GM23248 (cell line): ENCODE data around the gene EVPL. TPM values are rescaled to one million over a fixed set of nuclear protein-coding genes. Genes with fewer than 3 reads are reported as not detected.

Experiments
- DNase-seq: peaks from one replicate; pipeline ENCODE4 v3.0.0-alpha.2; 2015
- H2AFZ ChIP-seq: fragments of 200-600 bp; sonication (generic); 2 replicates; pipeline ENCODE4 v1.6.1; 2016; ENCODE audit warnings: antibody characterized with exemption
- H3F3A ChIP-seq: fragments of 200-600 bp; sonication (generic); 2 replicates; pipeline ENCODE4 v1.6.1; 2016; ENCODE audit warnings: mild to moderate bottlenecking, antibody characterized with exemption, mixed run types; ENCODE audit not compliant: insufficient read depth
- H3K27ac ChIP-seq: fragments of 200-600 bp; sonication (generic); 2 replicates; pipeline ENCODE4 v1.5.1; 2016; ENCODE audit warnings: mild to moderate bottlenecking
- H3K27me3 ChIP-seq: fragments of 200-600 bp; sonication (generic); replicated peaks from 2 replicates; pipeline ENCODE4 v1.6.1; 2016; ENCODE audit warnings: mild to moderate bottlenecking; ENCODE audit not compliant: insufficient read depth
- H3K36me3 ChIP-seq: fragments of 200-600 bp; sonication (generic); 2 replicates; pipeline ENCODE4 v1.6.1; 2016; ENCODE audit warnings: low read depth, mild to moderate bottlenecking
- H3K4me1 ChIP-seq: fragments of 200-600 bp; sonication (generic); 2 replicates; pipeline ENCODE4 v1.6.1; 2016; ENCODE audit warnings: mild to moderate bottlenecking; ENCODE audit not compliant: insufficient read depth
- H3K4me2 ChIP-seq: fragments of 200-600 bp; sonication (generic); one replicate; pipeline ENCODE4 v1.6.1; 2016; ENCODE audit warnings: mild to moderate bottlenecking; ENCODE audit not compliant: unreplicated experiment
- H3K4me3 ChIP-seq: fragments of 200-600 bp; sonication (generic); 2 replicates; pipeline ENCODE4 v1.5.1; 2016; ENCODE audit warnings: mild to moderate bottlenecking
- H3K79me2 ChIP-seq: fragments of 200-600 bp; sonication (generic); 2 replicates; pipeline ENCODE4 v1.6.1; 2016; ENCODE audit warnings: mild to moderate bottlenecking; ENCODE audit not compliant: insufficient read depth
- H3K9ac ChIP-seq: fragments of 200-600 bp; sonication (generic); 2 replicates; pipeline ENCODE4 v1.6.1; 2016; ENCODE audit warnings: mild to moderate bottlenecking
- H3K9me2 ChIP-seq: fragments of 200-600 bp; sonication (generic); 2 replicates; pipeline ENCODE4 v1.6.1; 2016; ENCODE audit warnings: mixed run types, mild to moderate bottlenecking, moderate library complexity; ENCODE audit not compliant: insufficient read depth
- H3K9me3 ChIP-seq: fragments of 200-600 bp; sonication (generic); one replicate; pipeline ENCODE4 v1.6.1; 2017; ENCODE audit warnings: low read depth
- H4K20me1 ChIP-seq: fragments of 200-600 bp; sonication (generic); 2 replicates; pipeline ENCODE4 v1.6.0; 2016; ENCODE audit not compliant: insufficient read depth
- EZH2 ChIP-seq: fragments of 200-600 bp; sonication (generic); IDR thresholded peaks from 2 replicates; pipeline ENCODE4 v1.6.1; 2018; ENCODE audit warnings: antibody characterized with exemption, mild to moderate bottlenecking; ENCODE audit not compliant: insufficient read depth, poor library complexity, severe bottlenecking
- EZH2phosphoT487 ChIP-seq: fragments of 200-600 bp; sonication (generic); IDR thresholded peaks from 2 replicates; pipeline ENCODE4 v1.6.1; 2018; ENCODE audit warnings: antibody characterized with exemption, moderate library complexity, mild to moderate bottlenecking, low read depth; ENCODE audit not compliant: insufficient read depth
- WGBS, 2 experiments: methylation state at CpG; one replicate each; pipeline ENCODE4 v1.1.6; 2015 to 2017; ENCODE audit warnings: low lambda C conversion rate in 2 of 2, low coverage in 1 of 2; ENCODE audit errors: missing lambda C conversion rate in 2 of 2; 5-methylcytosine and 5-hydroxymethylcytosine counted together
- in situ Hi-C: fragments of 300-500 bp; cut with MboI; formaldehyde crosslinking; loops from 2 replicates; pipeline ENCODE4 v1.15.0; 2020
- polyA plus RNA-seq: library from polyadenylated mRNA; unstranded; fragments of >200 nt; fragmentation: Nextera tagmentation; extraction: Ambion mirVana; gene quantifications from 2 replicates; pipeline ENCODE4 v1.2.1, GENCODE V29; 2016
- total RNA-seq: library from RNA; depleted of rRNA; stranded (reverse); fragments of >200 nt; shearing (Covaris generic); gene quantifications from 2 replicates; pipeline ENCODE4 v1.2.3, GENCODE V29; 2014

EVPL gene
- total and polyA plus RNA-seq, 2 experiments from 2014 or later: not detected

DNA sequence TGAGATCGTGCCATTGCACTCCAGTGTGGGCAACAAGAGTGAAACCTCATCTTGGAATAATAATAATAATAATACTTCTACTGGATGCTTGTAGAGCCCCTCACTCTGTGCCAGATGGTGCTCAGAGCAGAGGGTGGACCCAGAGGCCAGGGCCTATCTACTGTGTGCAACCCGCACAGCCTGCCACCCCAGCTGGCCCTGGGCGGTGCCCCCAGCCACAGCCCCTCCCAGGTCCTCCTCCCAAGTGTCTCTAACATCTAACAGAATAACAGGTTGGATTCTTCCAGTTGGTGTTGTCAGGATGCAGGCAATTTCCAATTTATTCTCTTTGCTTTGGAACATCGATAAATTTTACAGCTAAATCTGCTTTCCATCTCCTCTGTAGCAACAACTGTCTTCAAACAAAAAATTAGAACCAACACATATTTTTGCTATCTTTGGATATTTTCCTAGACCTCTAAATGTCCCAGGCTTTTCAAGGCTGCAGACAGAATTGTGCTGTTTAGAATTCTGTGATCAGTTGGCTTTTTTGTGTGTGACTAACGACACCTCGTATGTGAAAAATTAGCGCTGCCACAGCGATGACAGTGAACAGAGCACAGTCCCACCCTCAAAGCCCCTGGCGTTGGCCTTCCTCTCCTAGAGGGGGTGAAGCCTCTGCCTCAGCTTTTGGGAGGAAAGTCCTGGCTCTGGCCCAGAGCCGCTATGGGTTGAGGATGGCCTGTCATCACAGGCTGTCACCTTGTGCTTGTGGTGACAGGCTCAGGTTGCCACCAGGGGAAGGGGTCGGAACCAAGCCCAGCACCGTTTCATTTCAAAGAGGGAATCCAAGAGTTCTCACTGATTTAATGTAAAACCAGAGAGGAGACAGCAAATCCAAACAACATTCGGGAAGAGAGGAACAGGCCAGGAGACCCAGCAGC lies 7.6 kb upstream of the EVPL start:
- Histone ChIP-seq H3K9ac (no peak overlapping the region), H3K27ac (no peak overlapping the region), H4K20me1 (no peaks in the 10 kb centered on the region), H3K9me3 (no peaks in the 10 kb centered on the region), H3K36me3 (peaks cover 13% of the 10 kb centered on the region), H3F3A (peaks cover 20% of the 10 kb centered on the region; the same call in 1 of the 2 replicates), H3K79me2 (no peaks in the 10 kb centered on the region), H2AFZ (no peak overlapping the region), H3K4me2 (no peak overlapping the region), H3K9me2 (no peaks in the 10 kb centered on the region), H3K27me3 (no peaks in the 10 kb centered on the region), H3K4me3 (no peak overlapping the region), H3K4me1 (no peaks in the 10 kb centered on the region)
- 53 to 59% methylated on average over 13 of the region's 13 CpGs for WGBS, 2 experiments
- in situ Hi-C loops: no loop called here
- no peak for TF ChIP-seq EZH2
- TF ChIP-seq EZH2phosphoT487: no peak
- DNase-seq: no peak

DNA sequence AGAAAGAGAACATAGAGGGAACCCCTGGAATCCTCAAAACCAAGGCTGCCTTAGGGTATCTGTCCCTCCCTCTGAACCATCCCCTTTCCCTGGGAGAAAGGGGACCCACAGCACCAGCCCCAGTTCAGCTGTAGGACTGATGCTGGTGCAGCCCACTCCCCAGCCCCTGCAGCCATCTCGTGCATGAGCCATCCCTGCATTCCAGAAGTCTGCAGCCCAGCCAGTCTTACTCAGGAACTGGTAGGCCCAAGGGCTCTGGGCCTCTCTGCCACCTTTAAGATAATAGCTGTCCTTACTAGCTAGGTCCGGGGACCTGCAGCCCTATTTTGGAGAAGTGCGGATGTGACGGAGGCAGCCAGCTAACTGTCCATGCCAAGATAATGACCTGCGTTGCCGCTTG lies 6.0 kb upstream of the EVPL start:
- no peaks in the 10 kb centered on the region for H3K36me3 ChIP-seq
- H4K20me1 ChIP-seq: no peaks in the 10 kb centered on the region
- peaks cover 7% of the 10 kb centered on the region; the same call in 1 of the 2 replicates for H3F3A ChIP-seq
- no peaks in the 10 kb centered on the region for H3K4me1 ChIP-seq
- no peak overlapping the region for H3K9ac ChIP-seq
- no peaks in the 10 kb centered on the region for H3K79me2 ChIP-seq
- TF ChIP-seq EZH2phosphoT487 (no peak), EZH2 (no peak)
- H3K9me3 ChIP-seq: no peaks in the 10 kb centered on the region
- H2AFZ ChIP-seq: no peak overlapping the region
- no peak overlapping the region for H3K4me2 ChIP-seq
- no peak overlapping the region for H3K27ac ChIP-seq
- H3K9me2 ChIP-seq: no peaks in the 10 kb centered on the region
- WGBS, 2 experiments: 98 to 99% methylated on average over 6 of the region's 6 CpGs
- no peaks in the 10 kb centered on the region for H3K27me3 ChIP-seq
- in situ Hi-C loops: no loop called here
- DNase-seq: no peak
- H3K4me3 ChIP-seq: no peak overlapping the region

DNA sequence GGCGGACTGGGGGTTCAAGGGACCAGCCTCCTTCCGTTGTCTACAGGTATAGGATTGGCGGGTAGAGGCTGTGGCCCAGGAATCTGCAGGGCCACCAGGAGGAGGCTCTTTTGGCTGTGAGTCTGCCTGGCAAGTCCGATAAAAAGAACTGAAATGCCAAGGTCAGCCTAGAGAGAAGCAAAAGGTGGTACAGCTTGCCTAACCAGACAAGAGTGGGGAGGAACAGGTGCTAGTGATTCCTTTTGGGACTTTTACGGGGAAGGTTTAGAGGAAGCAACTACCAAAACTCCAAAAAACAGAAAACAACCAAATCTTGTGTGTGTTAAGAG lies 5.6 kb upstream of the EVPL start:
- H3K4me3 ChIP-seq: no peak overlapping the region
- TF ChIP-seq EZH2phosphoT487: no peak
- TF ChIP-seq EZH2: no peak
- WGBS, 2 experiments: 94 to 95% methylated on average over 5 of the region's 5 CpGs

DNA sequence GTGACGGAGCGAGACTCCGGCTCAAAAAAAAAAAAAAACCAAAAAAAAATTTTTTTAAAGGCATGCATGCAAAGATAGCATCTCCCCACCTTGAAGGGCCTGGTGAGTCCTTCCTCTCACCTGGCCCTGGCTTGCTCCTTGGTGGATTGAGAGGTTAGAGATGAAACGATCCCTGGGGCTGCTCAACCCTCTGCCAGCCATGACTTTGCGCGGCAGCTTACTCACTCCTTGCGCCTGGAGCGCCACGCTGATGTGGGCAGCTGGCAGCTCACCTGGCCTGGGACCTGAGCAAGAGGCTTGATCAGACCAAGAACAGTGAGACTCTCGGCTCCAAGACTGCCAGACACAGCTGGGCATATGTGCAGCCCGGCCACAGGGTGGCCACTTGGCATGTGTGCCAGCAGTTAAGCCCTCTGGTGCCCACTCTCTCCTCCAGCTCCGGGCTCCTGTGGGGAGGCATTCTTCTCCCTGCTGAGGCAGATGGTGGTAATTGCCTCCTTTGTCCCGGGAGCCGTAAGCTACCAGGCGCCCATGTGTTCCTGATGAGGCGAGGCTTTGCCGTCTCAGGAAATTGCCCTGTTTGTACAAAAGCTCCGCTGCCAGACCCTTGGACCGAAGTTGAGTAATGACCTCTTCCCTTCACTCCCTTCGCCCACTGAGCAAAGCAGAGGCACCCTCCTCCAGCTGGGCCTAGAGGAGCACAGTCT lies 5.1 kb upstream of the EVPL start:
- no peaks in the 10 kb centered on the region for H3K9me2 ChIP-seq
- no peaks in the 10 kb centered on the region for H3K36me3 ChIP-seq
- no peak overlapping the region for H3K4me2 ChIP-seq
- no peak overlapping the region for H3K27ac ChIP-seq
- DNase-seq: no peak
- in situ Hi-C loops: no loop called here
- no peaks in the 10 kb centered on the region for H3K9me3 ChIP-seq
- H3K79me2 ChIP-seq: no peaks in the 10 kb centered on the region
- no peak overlapping the region for H2AFZ ChIP-seq
- no peak for TF ChIP-seq EZH2phosphoT487
- TF ChIP-seq EZH2: no peak
- H3K4me1 ChIP-seq: no peaks in the 10 kb centered on the region
- 75 to 83% methylated on average over 20 of the region's 20 CpGs for WGBS, 2 experiments
- no peak overlapping the region for H3K4me3 ChIP-seq
- no peaks in the 10 kb centered on the region for H4K20me1 ChIP-seq
- H3K27me3 ChIP-seq: no peaks in the 10 kb centered on the region
- no peak overlapping the region for H3K9ac ChIP-seq
- no peaks in the 10 kb centered on the region for H3F3A ChIP-seq

More for the DNA sequence above, 5.6 kb upstream of the EVPL start:
- Histone ChIP-seq H3K4me2 (no peak overlapping the region), H3K27ac (no peak overlapping the region), H3K36me3 (no peaks in the 10 kb centered on the region), H4K20me1 (no peaks in the 10 kb centered on the region), H2AFZ (no peak overlapping the region), H3K27me3 (no peaks in the 10 kb centered on the region), H3K9me2 (no peaks in the 10 kb centered on the region), H3K79me2 (no peaks in the 10 kb centered on the region), H3K9ac (no peak overlapping the region), H3K9me3 (no peaks in the 10 kb centered on the region), H3K4me1 (no peaks in the 10 kb centered on the region), H3F3A (peaks cover 3% of the 10 kb centered on the region; the same call in 1 of the 2 replicates)
- DNase-seq: no peak
- in situ Hi-C loops: no loop called here
